ENCODE results near the gene METTL13.

DNA sequence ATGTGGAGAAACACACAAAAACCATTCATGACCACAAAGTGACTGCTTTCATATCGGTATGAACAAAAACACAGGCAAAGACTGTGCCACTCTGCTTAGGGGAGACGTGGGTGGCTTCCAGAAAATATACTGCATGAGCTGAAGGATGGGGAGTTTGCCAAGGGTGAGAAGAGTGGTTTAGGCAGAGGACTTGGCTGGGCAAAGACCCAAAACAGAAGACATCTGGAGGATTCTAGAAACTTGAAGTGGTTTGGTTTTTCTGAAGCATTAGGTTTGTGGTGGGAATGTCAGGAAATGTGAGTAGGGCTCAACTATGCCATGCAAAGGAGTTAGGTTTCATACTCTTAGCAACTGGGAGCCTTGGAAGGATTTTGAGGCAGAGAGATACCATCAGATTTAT, 33.2 kb downstream of the METTL13 start:
- TF ChIP-seq ZNF384 (IDR thresholded peaks at IDR 0.05) (no peak), SP1 (IDR thresholded peaks at IDR 0.05) (no peak), FOXA1 (IDR thresholded peaks at IDR 0.05) (no peak), BHLHE40 (IDR thresholded peaks at IDR 0.05; ENCODE audit: borderline replicate concordance) (no peak), FOXM1 (IDR thresholded peaks at IDR 0.05; ENCODE audit: borderline replicate concordance) (no peak), FOXK2 (IDR thresholded peaks at IDR 0.05) (no peak), LEF1 (IDR thresholded peaks at IDR 0.05; ENCODE audit: borderline replicate concordance) (no peak), TARDBP (IDR thresholded peaks at IDR 0.05) (no peak), ELF4 (IDR thresholded peaks at IDR 0.05) (no peak), HDGF (IDR thresholded peaks at IDR 0.05; ENCODE audit: borderline replicate concordance) (no peak), NFRKB (IDR thresholded peaks at IDR 0.05) (no peak), SUZ12 (IDR thresholded peaks at IDR 0.05) (no peak)
